ENCODE measurements around the gene LRCH4. TPM values are rescaled to one million over a fixed set of nuclear protein-coding genes. Genes with fewer than 3 reads are reported as not detected.

The LRCH4 gene
- total and polyA plus RNA-seq, 9 of the 15 experiments (the other 6 are each of a cell fraction or from before 2014, with no cell fraction given) = 0.06 to 63.3 (median 15.0) TPM

DNA sequence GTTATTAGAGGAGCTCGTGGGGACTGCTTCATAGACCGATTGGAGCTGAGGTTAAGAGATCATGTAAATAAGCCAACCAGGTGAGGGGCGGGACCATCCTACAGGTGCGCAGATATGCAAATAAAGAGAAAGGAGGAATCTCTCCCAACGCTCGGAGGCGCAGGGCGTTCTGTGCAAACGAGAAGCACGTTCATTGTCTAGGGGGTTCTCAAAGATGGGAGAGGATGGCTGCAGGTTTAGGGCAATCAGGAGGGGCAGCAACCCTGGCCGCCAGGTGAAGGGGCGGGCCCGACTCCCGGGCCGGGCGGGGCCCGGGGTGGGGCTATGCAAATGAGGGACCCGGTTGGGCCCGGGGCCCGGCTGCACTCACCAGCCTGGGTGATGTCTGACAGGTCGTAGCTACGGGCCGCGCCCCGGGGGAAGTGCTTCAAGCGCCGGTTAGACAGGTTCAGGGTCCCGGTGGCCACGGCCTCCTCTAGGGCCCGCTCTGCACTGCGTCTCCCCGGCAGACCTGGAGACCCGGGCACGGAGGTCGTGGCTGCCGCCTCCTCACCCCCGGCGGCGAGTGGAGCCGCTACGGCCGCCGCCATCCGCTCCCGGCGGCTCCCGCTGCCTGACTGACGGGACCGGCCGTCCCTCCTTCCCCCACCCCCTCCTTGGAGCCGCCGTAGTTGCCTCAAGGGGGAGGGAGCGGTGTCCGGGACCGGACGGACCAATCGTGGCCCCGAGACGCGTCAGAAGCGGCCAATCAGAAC is at the start of gene LRCH4 (continued):
- TF ChIP-seq ZNF324 (CRISPR knock-in tag; IDR thresholded peaks at IDR 0.05) (0 out of 2 replicates have a peak, but pooled peaks have one; percentile 29), EP400 (IDR thresholded peaks at IDR 0.05) (peak; percentile 87), POLR3G (IDR thresholded peaks at IDR 0.05; ENCODE audit: extremely low read depth, insufficient read length, insufficient replicate concordance) (no peak), ZNF444 (CRISPR knock-in tag; IDR thresholded peaks at IDR 0.05) (no peak), HNRNPH1 (optimal IDR thresholded peaks at IDR 0.05; ENCODE audit: low read depth, low read length) (no peak), ZNF121 (CRISPR knock-in tag; conservative IDR thresholded peaks at IDR 0.05) (no peak), POLR2G (IDR thresholded peaks at IDR 0.05; ENCODE audit: low read depth, low read length) (peak; percentile 99), XRCC5 (IDR thresholded peaks at IDR 0.05; ENCODE audit: low read depth, low read length) (peak; percentile 92), ZNF3 (CRISPR knock-in tag; IDR thresholded peaks at IDR 0.05) (no peak), ZZZ3 (IDR thresholded peaks at IDR 0.05) (no peak), PHF21A (IDR thresholded peaks at IDR 0.05; ENCODE audit: borderline replicate concordance, low read depth) (peak; percentile 47; the same call in 1 of the 2 replicates), ZNF274 (IDR thresholded peaks at IDR 0.05; ENCODE audit: borderline replicate concordance, low read depth, low read length) (no peak), HMGN3 (IDR thresholded peaks at IDR 0.05; ENCODE audit: borderline replicate concordance, extremely low read depth, insufficient read length, low read depth, low read length) (no peak), ZNF766 (CRISPR knock-in tag; conservative IDR thresholded peaks at IDR 0.05) (no peak), TOE1 (IDR thresholded peaks at IDR 0.05; ENCODE audit: borderline replicate concordance) (peak; percentile 98), TOE1 (CRISPR knock-in tag; IDR thresholded peaks at IDR 0.05; ENCODE audit: borderline replicate concordance, low read depth) (no peak), TAF1 (IDR thresholded peaks at IDR 0.05; ENCODE audit: control insufficient read depth, extremely low read depth, insufficient read depth, low read length, severe bottlenecking) (peak; percentile 95), FOSL1 (tag; conservative IDR thresholded peaks at IDR 0.05) (peak; percentile 39; the same call in 1 of the 2 replicates), HNRNPUL1 (IDR thresholded peaks at IDR 0.05; ENCODE audit: low read length) (no peak), CHAMP1 (IDR thresholded peaks at IDR 0.05) (no peak), HEY1 (CRISPR knock-in tag; IDR thresholded peaks at IDR 0.05; ENCODE audit: borderline replicate concordance) (no peak), ADNP (tag; IDR thresholded peaks at IDR 0.05) (no peak), HMG20A (CRISPR knock-in tag; conservative IDR thresholded peaks at IDR 0.05) (no peak), TRIM24 (IDR thresholded peaks at IDR 0.05) (peak in 1 of 2 experiments; percentile 87; a peak in 2 of 4 replicates), ZNF583 (CRISPR knock-in tag; IDR thresholded peaks at IDR 0.05) (peak; percentile 45; the same call in 1 of the 2 replicates), CCAR2 (IDR thresholded peaks at IDR 0.05; ENCODE audit: low read depth, low read length) (no peak), ZNF589 (CRISPR knock-in tag; IDR thresholded peaks at IDR 0.05; ENCODE audit: low read depth) (no peak), ZC3H8 (IDR thresholded peaks at IDR 0.05) (no peak), SMAD4 (CRISPR knock-in tag; conservative IDR thresholded peaks at IDR 0.05) (peak; percentile 91)

All from K562 (cell line).